H1 (cell line): Measurements from ENCODE around the gene CLCF1. TPM values are rescaled to one million over a fixed set of nuclear protein-coding genes. Genes with fewer than 3 reads are reported as not detected.

Experiments used
- NRF1 ChIP-seq: IDR thresholded peaks from 2 replicates; pipeline ENCODE4 v1.6.1; 2011; ENCODE audit warnings: mild to moderate bottlenecking, low read depth, low read length, improper control_type of control experiment
- POLR2AphosphoS5 ChIP-seq: IDR thresholded peaks from 2 replicates; pipeline ENCODE4 v1.6.1; 2011; ENCODE audit warnings: low read depth, low read length
- SIN3A ChIP-seq, 2 experiments: IDR thresholded peaks in 1 of 2; conservative IDR thresholded peaks in 1 of 2; 2 replicates each; pipeline ENCODE4 v1.6.1; 2011 to 2012; ENCODE audit warnings: low read length in 2 of 2, improper control_type of control experiment in 1 of 2, low read depth in 1 of 2, mild to moderate bottlenecking in 1 of 2
- SP4 ChIP-seq: IDR thresholded peaks from 2 replicates; pipeline ENCODE4 v1.6.1; 2012; ENCODE audit warnings: low read length, inconsistent platforms
- polyA plus RNA-seq, 7 experiments: library from polyadenylated mRNA; depleted of rRNA in 3 of 7; stranded (reverse) in 5 of 7; unstranded in 2 of 7; fragments of >200 nt in 5 of 7; fragments of 200-250 nt in 2 of 7; gene quantifications; 1 replicate in 5 of 7; 2 replicates in 1 of 7; 4 replicates in 1 of 7; pipeline versions ENCODE4 v1.2.1 to v1.2.3, GENCODE V29; 2011 to 2013; ENCODE audit warnings: missing spikeins in 2 of 7, mixed read lengths in 2 of 7
- total RNA-seq: library from RNA; stranded (reverse); fragmentation: NEBNext Ultra II Directional; extraction: Animal tissue kit (Norgen Biotek cat#: 25700); gene quantifications from 2 replicates; pipeline ENCODE4 v1.2.1, GENCODE V29; 2021
- TF ChIP-seq, protein P1 (sequence below), 3 experiments: IDR thresholded peaks; 1 replicate in 2 of 3; 2 replicates in 1 of 3; pipeline versions ENCODE4 v1.5.1 to v1.6.1; 2011; ENCODE audit warnings: low read length in 3 of 3, mild to moderate bottlenecking in 3 of 3, inconsistent platforms in 2 of 3, low read depth in 1 of 3, moderate library complexity in 1 of 3; ENCODE audit not compliant: insufficient read depth in 1 of 3; ENCODE audit errors: control extremely low read depth in 1 of 3

The CLCF1 gene
- total and polyA plus RNA-seq, 2 of the 8 experiments (the other 6 are each of a cell fraction or from before 2014, with no cell fraction given): 0.32 to 1.2 TPM

DNA sequence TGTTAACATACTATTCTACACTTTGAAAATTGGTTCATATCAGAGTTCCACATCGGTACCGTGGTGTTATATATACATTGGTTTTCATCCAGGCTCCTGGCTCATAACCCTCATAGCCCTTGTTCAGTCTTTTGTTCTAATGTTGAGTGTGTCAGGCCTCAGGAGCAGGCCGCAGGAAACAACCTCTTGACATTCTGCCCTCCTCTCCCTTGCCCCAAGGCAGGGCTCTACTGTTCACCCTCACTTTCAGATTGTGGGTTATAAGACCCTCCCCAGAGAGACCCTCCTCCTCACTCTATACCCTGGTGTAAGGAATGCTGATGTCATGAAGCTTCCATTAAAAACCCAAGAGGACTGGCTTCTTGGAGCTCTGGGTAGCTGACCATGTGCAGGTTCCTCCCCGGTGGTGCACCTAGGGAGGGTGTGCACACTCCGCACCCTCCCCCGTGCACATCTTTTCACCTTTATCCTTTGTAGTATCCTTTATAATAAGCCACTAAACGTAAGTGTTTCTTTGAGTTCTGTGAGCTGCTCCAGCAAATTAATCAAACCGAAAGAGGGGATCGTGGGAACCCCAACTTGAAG is 58.0 kb downstream of the CLCF1 start (continued):
- TF ChIP-seq, protein P1, sequence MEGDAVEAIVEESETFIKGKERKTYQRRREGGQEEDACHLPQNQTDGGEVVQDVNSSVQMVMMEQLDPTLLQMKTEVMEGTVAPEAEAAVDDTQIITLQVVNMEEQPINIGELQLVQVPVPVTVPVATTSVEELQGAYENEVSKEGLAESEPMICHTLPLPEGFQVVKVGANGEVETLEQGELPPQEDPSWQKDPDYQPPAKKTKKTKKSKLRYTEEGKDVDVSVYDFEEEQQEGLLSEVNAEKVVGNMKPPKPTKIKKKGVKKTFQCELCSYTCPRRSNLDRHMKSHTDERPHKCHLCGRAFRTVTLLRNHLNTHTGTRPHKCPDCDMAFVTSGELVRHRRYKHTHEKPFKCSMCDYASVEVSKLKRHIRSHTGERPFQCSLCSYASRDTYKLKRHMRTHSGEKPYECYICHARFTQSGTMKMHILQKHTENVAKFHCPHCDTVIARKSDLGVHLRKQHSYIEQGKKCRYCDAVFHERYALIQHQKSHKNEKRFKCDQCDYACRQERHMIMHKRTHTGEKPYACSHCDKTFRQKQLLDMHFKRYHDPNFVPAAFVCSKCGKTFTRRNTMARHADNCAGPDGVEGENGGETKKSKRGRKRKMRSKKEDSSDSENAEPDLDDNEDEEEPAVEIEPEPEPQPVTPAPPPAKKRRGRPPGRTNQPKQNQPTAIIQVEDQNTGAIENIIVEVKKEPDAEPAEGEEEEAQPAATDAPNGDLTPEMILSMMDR (IDR thresholded peaks at IDR 0.05; ENCODE audit: control extremely low read depth in 1 of 3, insufficient read depth in 1 of 3, low read depth in 1 of 3, low read length in 3 of 3): no peak
- no peak for TF ChIP-seq SP4
- TF ChIP-seq POLR2AphosphoS5: no peak
- TF ChIP-seq SIN3A (conservative IDR thresholded peaks at IDR 0.05 in 1 of 2, IDR thresholded peaks at IDR 0.05 in 1 of 2; ENCODE audit: low read depth in 1 of 2, low read length in 2 of 2): no peak
- TF ChIP-seq NRF1: no peak
- TF ChIP-seq, all 59 proteins: peak for 0
